GM21423 (cell line): ENCODE measurements around the gene MAGI1.

Experiments used
- ATAC-seq: cut with Tn5 transposase; IDR thresholded peaks from one replicate; pipeline ENCODE4 v1.9.1; 2021; ENCODE audit warnings: mild to moderate bottlenecking, moderate library complexity; ENCODE audit not compliant: unreplicated experiment

MAGI1 gene

GRCh38 chr3:65352951-65353350 lies 685.8 kb downstream of the MAGI1 start:
- no peak for ATAC-seq

GRCh38 chr3:65351753-65352152 lies 687.0 kb downstream of the MAGI1 start:
- ATAC-seq: no peak

- ATAC-seq: no peak
These were observed 687.8 kb downstream of the MAGI1 start for GRCh38 chr3:65350801-65351476.

- ATAC-seq: no peak
These were observed 690.2 kb downstream of the MAGI1 start for GRCh38 chr3:65348398-65348995.

GRCh38 chr3:65347166-65347565 lies 691.6 kb downstream of the MAGI1 start:
- ATAC-seq: no peak

GRCh38 chr3:65344846-65345245 lies 693.9 kb downstream of the MAGI1 start:
- ATAC-seq: no peak

GRCh38 chr3:65344444-65344843 lies 694.3 kb downstream of the MAGI1 start:
- no peak for ATAC-seq

- no peak for ATAC-seq
These were observed 695.0 kb downstream of the MAGI1 start for GRCh38 chr3:65343736-65344135.

- no peak for ATAC-seq
These were observed 695.7 kb downstream of the MAGI1 start for GRCh38 chr3:65343026-65343425.

GRCh38 chr3:65342084-65342683 lies 696.5 kb downstream of the MAGI1 start:
- ATAC-seq: no peak

GRCh38 chr3:65339192-65339740 lies 699.5 kb downstream of the MAGI1 start:
- no peak for ATAC-seq

GRCh38 chr3:65338571-65338970 lies 700.1 kb downstream of the MAGI1 start:
- ATAC-seq: no peak

GRCh38 chr3:65335587-65335986 lies 703.1 kb downstream of the MAGI1 start:
- no peak for ATAC-seq

- no peak for ATAC-seq
These were observed 704.6 kb downstream of the MAGI1 start for GRCh38 chr3:65334045-65334665.

GRCh38 chr3:65331730-65332129 lies 707.0 kb downstream of the MAGI1 start:
- ATAC-seq: no peak

GRCh38 chr3:65330072-65330471 lies 708.6 kb downstream of the MAGI1 start:
- no peak for ATAC-seq

GRCh38 chr3:65328148-65328547 lies 710.6 kb downstream of the MAGI1 start:
- no peak for ATAC-seq

- ATAC-seq: no peak
These were observed 712.1 kb downstream of the MAGI1 start for GRCh38 chr3:65326574-65326973.

- no peak for ATAC-seq
These were observed 715.8 kb downstream of the MAGI1 start for GRCh38 chr3:65322910-65323309.

- no peak for ATAC-seq
These were observed 720.5 kb downstream of the MAGI1 start for GRCh38 chr3:65318231-65318630.

- no peak for ATAC-seq
These were observed 723.8 kb downstream of the MAGI1 start for GRCh38 chr3:65314916-65315315.

GRCh38 chr3:65314269-65314668 lies 724.4 kb downstream of the MAGI1 start:
- ATAC-seq: no peak
